HG03558 (cell line): ENCODE data around the gene TRPM6.
"Not testable (repeated sequence)": the region's sequence is repeated elsewhere in the genome, so short reads cannot be mapped to it uniquely, and the experiment has no call there.

ENCODE experiments used
- ATAC-seq: cut with Tn5 transposase; IDR thresholded peaks from one replicate; pipeline ENCODE4 v1.9.1; 2021; ENCODE audit warnings: moderate number of reproducible peaks; ENCODE audit not compliant: unreplicated experiment; ENCODE audit errors: extremely low read depth

Gene TRPM6

GRCh38 chr9:74860247-74860646 is 27.5 kb downstream of the TRPM6 start:
- ATAC-seq: not testable (repeated sequence)

- ATAC-seq: no peak
Observed at GRCh38 chr9:74859786-74860185, 27.9 kb downstream of the TRPM6 start.

DNA sequence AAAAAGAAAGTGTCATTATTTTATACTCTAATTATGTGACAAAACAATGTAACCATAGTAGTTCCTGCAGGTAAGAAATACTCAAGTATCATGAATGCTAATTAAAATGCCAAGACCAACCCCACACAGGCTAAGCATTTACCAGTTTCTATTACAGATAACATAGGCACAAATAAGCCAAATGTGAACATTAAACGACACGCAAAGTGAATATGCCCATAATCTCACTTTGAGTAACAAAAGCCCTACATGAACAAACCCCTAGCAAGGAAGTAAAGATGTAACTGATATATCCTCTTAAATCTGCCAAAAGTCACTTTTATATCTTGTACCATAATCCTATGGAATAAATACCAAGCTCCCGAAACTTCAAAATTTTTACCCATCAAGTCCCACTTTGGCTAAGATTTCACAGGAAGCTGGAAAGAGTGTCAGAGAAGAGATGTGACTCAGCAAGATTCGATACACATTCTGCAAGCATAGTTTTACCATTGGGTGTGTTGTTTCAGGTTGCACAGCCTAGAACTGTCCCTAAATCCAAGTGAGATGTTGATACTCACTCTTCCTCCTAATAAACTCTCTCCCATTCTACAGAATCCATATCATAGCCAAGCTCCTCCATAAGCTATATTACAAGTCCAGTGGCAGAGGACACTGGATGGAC is 28.8 kb downstream of the TRPM6 start:
- ATAC-seq: no peak

DNA sequence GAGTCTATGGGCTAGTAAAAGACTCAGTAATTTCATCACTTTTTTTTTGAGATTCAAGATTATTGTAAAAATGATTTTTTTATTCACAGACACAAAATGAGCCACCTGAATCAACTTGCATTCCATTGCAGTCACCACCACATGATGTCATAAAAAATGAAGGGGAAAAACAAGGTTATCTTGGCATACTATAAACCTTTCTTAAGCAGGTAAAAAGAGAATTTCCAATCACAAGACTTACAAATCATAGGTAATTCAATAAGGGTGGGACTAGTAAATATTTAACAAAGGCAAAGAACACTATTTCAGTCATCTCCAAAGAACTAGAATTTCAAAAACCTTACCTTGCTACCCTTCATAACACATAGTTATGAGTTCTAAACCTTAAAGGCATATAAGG is 30.7 kb downstream of the TRPM6 start:
- no peak for ATAC-seq

- no peak for ATAC-seq
Observed at GRCh38 chr9:74855072-74855471, 32.6 kb downstream of the TRPM6 start.

DNA sequence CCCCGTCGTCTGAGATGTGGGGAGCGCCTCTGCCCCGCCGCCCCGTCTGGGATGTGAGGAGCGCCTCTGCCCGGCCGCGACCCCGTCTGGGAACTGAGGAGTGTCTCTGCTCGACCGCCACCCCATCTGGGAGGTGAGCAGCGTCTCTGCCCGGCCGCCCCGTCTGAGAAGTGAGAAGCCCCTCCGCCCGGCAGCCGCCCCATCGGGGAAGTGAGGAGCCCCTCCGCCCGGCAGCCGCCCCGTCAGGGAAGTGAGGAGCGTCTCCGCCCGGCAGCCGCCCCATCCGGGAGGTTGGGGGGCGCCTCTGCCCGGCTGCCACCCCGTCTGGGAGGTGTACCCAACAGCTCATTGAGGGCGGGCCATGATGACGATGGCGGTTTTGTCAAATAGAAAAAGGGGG is 34.7 kb downstream of the TRPM6 start:
- not testable (repeated sequence) for ATAC-seq

DNA sequence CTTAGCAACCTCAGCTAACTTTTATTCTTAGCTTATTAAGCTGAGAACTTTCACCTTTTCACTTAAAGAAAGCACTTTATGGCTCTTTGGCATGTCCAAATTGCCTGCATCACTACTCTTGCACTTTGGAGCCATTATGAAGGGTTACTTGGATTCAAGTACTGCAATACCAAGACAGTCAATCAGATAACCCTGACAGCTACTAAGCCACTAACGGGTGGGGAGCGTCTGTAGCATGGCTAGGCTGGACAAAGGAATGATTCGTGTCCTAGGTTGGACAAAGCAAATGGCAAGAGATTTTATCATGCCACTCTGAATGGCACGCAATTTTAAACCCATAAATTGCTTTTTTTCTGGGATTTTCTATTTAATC is 39.6 kb downstream of the TRPM6 start:
- no peak for ATAC-seq

- ATAC-seq: no peak
Observed at GRCh38 chr9:74847478-74848152, 40.1 kb downstream of the TRPM6 start.

GRCh38 chr9:74846766-74847165 is 41.0 kb downstream of the TRPM6 start:
- no peak for ATAC-seq

GRCh38 chr9:74838351-74838750 is 49.4 kb downstream of the TRPM6 start:
- no peak for ATAC-seq

DNA sequence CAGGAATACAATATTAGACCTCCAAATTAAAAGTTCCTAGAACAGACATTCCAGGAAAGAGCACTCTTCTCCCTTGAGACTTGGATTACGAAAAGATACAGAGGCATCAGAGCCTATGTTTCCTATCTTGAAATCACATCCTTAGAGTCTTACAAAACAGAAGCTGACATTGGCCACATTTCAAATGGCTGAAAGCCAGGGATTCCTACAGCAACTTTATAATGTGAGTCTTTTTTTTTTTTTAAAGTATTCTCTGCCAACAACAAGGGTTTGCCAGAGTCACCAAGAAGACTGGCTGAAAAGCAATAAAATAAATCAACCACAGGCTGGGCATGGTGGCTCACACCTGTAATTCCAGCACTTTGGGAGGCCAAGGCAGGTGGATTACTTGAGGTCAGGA is 63.1 kb downstream of the TRPM6 start:
- ATAC-seq: no peak

- no peak for ATAC-seq
Observed at GRCh38 chr9:74821636-74822035, 66.1 kb downstream of the TRPM6 start.

GRCh38 chr9:74817816-74818215 is 69.9 kb downstream of the TRPM6 start:
- ATAC-seq: no peak

DNA sequence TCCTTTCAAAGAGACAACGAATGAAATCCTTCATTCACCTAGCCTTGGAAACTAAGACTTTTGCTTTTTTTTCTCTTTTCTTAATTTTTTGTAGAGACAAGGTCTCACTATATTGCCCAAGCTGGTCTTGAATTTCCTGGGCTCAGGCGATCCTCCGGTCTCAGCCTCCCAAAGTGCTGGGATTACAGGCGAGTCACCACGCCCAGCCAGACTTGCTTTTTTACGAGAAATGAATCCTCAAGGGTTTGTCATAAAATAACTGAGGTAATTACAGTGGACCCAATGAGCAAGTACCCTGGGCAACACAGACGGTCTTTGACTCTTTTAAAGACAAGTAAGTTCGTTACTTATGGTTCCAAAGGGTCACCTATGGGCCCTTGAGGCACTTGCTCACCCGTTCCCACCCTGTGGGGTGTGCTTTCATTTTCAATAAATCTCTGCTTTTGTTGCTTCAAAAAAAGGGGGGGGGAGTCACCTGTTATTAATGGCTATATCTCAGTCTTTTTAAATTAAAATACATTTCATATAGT is 70.4 kb downstream of the TRPM6 start:
- ATAC-seq: no peak

DNA sequence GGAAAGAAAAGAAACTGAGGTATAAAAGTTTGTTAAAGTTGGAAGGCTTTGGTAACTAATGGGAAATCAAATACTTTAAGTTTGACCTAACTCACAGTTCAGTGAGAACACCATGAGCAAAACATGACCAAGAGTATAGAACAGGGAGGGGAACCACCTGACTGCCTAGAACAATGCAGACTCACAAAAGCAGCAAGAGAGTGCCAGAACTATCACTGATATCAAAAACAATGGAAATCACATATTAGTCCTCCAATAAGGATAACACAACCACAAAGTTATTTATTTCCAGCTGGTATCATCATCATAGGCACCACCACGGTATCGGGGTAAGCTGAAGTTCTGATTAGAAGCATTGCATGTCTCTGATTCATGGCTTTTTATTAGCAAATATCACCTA is 77.5 kb downstream of the TRPM6 start:
- no peak for ATAC-seq

DNA sequence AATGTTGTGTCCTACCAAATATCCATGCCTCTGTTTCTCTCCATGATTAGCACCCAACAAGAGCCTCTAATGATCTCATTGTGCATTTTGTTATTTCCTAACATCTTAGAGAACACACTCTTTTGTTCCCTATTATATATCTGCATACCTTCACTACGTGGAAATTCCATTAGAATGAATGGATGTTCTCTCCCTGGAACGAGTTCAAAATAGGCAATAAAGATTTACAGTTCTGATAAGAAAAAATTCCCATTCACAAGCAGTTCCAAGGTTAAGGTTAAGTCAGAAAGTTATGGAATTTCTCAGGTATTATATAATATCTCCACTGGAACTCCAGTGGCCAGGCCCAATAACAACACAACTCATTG is 83.7 kb downstream of the TRPM6 start:
- no peak for ATAC-seq

GRCh38 chr9:74803376-74804017 is 84.2 kb downstream of the TRPM6 start:
- ATAC-seq: no peak

DNA sequence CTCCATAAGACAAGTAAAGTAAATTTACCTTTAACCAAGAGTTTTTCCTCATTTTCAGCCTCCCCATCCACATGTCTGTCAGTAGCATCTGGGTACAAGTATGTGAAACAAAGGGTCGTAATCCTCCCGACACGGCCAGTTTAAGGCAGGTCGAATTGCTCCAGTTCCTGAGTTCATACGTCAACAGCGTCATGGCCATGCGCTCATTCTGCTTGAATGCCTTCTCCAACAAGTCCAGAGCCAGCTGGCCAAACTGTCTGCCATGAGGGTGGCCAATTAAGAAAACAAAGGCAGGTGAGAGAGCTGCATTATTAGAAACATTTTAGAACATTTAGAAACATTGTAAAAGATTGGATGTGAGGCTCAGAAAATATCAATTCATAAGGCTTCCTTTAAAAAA is 87.5 kb downstream of the TRPM6 start:
- ATAC-seq: no peak

DNA sequence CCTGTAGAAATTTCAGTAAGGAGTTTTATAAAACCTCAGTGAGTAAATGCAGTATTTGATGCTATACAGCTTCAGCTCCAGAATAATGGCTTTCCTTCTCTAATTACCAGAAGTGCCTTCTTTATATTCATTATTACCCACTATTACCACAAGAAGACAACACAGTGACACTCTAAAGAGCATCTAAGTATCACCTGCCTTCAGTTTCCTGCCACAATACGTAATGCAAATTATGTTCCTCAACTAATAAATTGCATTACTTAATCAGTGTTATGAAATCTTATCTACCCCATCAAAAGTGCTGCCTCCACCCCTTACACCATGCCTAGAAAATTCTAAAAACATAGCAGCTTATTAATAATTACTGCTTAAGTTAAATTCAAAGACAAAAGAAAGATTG is 91.9 kb downstream of the TRPM6 start:
- no peak for ATAC-seq

DNA sequence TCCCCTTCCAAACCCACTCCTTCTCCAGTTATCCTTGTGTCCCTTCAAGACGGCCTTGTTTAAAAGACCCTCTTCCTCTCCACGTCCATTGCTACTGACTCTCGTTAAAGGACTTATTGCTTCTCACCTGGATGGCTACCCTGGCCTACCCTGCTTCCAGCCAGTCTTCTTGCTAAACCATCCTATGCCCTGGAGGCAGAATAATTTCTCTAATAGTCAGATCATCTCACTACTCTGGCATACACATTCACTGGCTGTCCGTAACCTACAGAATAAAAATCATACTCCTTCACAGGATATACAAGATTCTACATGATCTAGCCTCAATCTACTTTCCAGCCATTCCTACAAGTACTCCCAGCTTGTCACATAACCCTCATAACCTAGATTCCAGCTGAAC is 92.6 kb downstream of the TRPM6 start:
- ATAC-seq: no peak

DNA sequence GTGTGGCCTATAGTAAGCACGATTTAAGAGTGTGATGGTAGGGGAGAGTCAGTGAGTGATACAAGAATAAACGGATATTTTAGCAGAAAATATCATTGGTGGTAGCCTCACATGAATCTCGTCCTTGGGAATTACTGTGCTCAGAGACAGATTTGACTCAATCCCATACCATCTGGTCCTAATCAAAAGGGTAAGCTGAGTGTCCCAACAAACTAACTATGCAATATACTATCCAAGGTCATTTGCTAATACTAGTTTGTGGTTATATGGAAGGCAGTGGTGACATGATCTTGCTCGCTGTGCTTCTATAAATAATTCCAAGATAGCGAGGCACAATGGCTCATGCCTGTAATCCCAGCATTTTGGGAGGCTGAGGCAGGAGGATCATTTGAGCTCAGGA is 103.2 kb downstream of the TRPM6 start:
- ATAC-seq: no peak

- ATAC-seq: no peak
Observed at GRCh38 chr9:74783408-74783807, 104.3 kb downstream of the TRPM6 start.
